ENCODE measurements around the gene ANKRD63. TPM values are rescaled to one million over a fixed set of nuclear protein-coding genes. Genes with fewer than 3 reads are reported as not detected.

ANKRD63 gene
- polyA plus RNA-seq, 1 experiment = not detected

- TF ChIP-seq CTCF (IDR thresholded peaks at IDR 0.05; ENCODE audit: insufficient read depth, low read depth, low read length) = no peak
- no peak for DNase-seq (ENCODE audit: low read depth)
- Histone ChIP-seq H3K4me3 (ENCODE audit: low read depth, low read length) (no peak overlapping the region), H3K27me3 (ENCODE audit: control insufficient read depth, insufficient read depth, low read length) (no peaks in the 10 kb centered on the region), H3K36me3 (ENCODE audit: control insufficient read depth, insufficient read depth, low read length) (no peaks in the 10 kb centered on the region; the same call in 1 of the 2 replicates)
- CTCF ChIA-PET = interaction anchor here (1.8 to 6.6 kb wide), 3 partner anchors 9 to 50 kb away, joined by 9 to 108 read pairs (median 48); partner anchors contain the start of gene CCDC9B
- POLR2A ChIA-PET = no interaction called here
Measured at GRCh38 chr15:40329804-40330203, 46.9 kb upstream of the ANKRD63 start.

GRCh38 chr15:40328751-40329150 lies 45.9 kb upstream of the ANKRD63 start:
- DNase-seq (ENCODE audit: low read depth) = no peak
- Histone ChIP-seq H3K4me3 (ENCODE audit: low read depth, low read length) (no peak overlapping the region), H3K36me3 (ENCODE audit: control insufficient read depth, insufficient read depth, low read length) (no peaks in the 10 kb centered on the region; the same call in 1 of the 2 replicates), H3K27me3 (ENCODE audit: control insufficient read depth, insufficient read depth, low read length) (no peaks in the 10 kb centered on the region)
- ChIA-PET POLR2A (interaction anchor here (0.6 to 2.0 kb wide), 4 partner anchors 11 to 213 kb away, joined by 3 to 23 read pairs (median 10); no protein-coding TSS in a partner anchor), CTCF (interaction anchor here (0.8 to 6.6 kb wide), 8 partner anchors 9 to 112 kb away, joined by 3 to 108 read pairs (median 4); partner anchors contain the start of gene CCDC9B)
- no peak for TF ChIP-seq CTCF (IDR thresholded peaks at IDR 0.05; ENCODE audit: insufficient read depth, low read depth, low read length)

- ChIA-PET POLR2A (interaction anchor here (0.6 to 2.0 kb wide), 2 partner anchors 11 to 69 kb away, joined by 17 to 23 read pairs; no protein-coding TSS in a partner anchor), CTCF (interaction anchor here (0.8 to 6.6 kb wide), 9 partner anchors 8 to 112 kb away, joined by 3 to 108 read pairs (median 5); partner anchors contain the start of genes BAHD1 and CCDC9B)
- H3K36me3 ChIP-seq (ENCODE audit: control insufficient read depth, insufficient read depth, low read length) = no peaks in the 10 kb centered on the region; the same call in 1 of the 2 replicates
- no peak for TF ChIP-seq CTCF (IDR thresholded peaks at IDR 0.05; ENCODE audit: insufficient read depth, low read depth, low read length)
- DNase-seq (ENCODE audit: low read depth) = no peak
- no peaks in the 10 kb centered on the region for H3K27me3 ChIP-seq (ENCODE audit: control insufficient read depth, insufficient read depth, low read length)
- H3K4me3 ChIP-seq (ENCODE audit: low read depth, low read length) = no peak overlapping the region
Measured at GRCh38 chr15:40328176-40328575, 45.3 kb upstream of the ANKRD63 start.

- ChIA-PET POLR2A (interaction anchor here (2.0 kb wide), 1 partner anchor 12 kb away, joined by 17 read pairs; no protein-coding TSS in a partner anchor), CTCF (interaction anchor here (0.6 to 6.6 kb wide), 8 partner anchors 11 to 223 kb away, joined by 3 to 108 read pairs (median 4); partner anchors contain the start of genes BAHD1 and CCDC9B)
- H3K36me3 ChIP-seq (ENCODE audit: control insufficient read depth, insufficient read depth, low read length) = no peaks in the 10 kb centered on the region; the same call in 1 of the 2 replicates
- H3K4me3 ChIP-seq (ENCODE audit: low read depth, low read length) = no peak overlapping the region
- TF ChIP-seq CTCF (IDR thresholded peaks at IDR 0.05; ENCODE audit: insufficient read depth, low read depth, low read length) = no peak
- DNase-seq (ENCODE audit: low read depth) = no peak
- no peaks in the 10 kb centered on the region for H3K27me3 ChIP-seq (ENCODE audit: control insufficient read depth, insufficient read depth, low read length)
Measured at GRCh38 chr15:40327457-40327856, 44.6 kb upstream of the ANKRD63 start.

GRCh38 chr15:40325700-40326099 lies 42.8 kb upstream of the ANKRD63 start:
- no peak for TF ChIP-seq CTCF (IDR thresholded peaks at IDR 0.05; ENCODE audit: insufficient read depth, low read depth, low read length)
- no peak for DNase-seq (ENCODE audit: low read depth)
- POLR2A ChIA-PET = no interaction called here
- Histone ChIP-seq H3K27me3 (ENCODE audit: control insufficient read depth, insufficient read depth, low read length) (no peaks in the 10 kb centered on the region), H3K36me3 (ENCODE audit: control insufficient read depth, insufficient read depth, low read length) (no peaks in the 10 kb centered on the region; the same call in 1 of the 2 replicates), H3K4me3 (ENCODE audit: low read depth, low read length) (no peak overlapping the region)
- CTCF ChIA-PET = interaction anchor here (1.1 to 6.6 kb wide), 4 partner anchors 13 to 46 kb away, joined by 4 to 108 read pairs (median 28); partner anchors contain the start of gene CCDC9B
